ENCODE measurements around the gene DCDC2.

- TF ChIP-seq CTCF (conservative IDR thresholded peaks at IDR 0.05) (no peak), EZH2 (IDR thresholded peaks at IDR 0.05; ENCODE audit: low read depth) (no peak)
These were observed 2.5 kb downstream of the DCDC2 start for GRCh38 chr6:24355393-24355792.
